Epithelial cell of esophagus (primary cell): ENCODE data around the gene AUTS2.

Source experiments
- DNase-seq: peaks from one replicate; pipeline ENCODE4 v3.0.0; 2010; ENCODE audit warnings: low read depth
- H3K4me3 ChIP-seq: 2 replicates; pipeline ENCODE4 v1.5.1; 2011; ENCODE audit warnings: mild to moderate bottlenecking, low read length, control low read depth
- CTCF ChIP-seq: IDR thresholded peaks from 2 replicates; pipeline ENCODE4 v1.5.1; 2011; ENCODE audit warnings: low read depth, mild to moderate bottlenecking, low read length, control low read depth, inconsistent platforms; ENCODE audit not compliant: insufficient read depth; ENCODE audit errors: missing control alignments

Gene AUTS2

DNA sequence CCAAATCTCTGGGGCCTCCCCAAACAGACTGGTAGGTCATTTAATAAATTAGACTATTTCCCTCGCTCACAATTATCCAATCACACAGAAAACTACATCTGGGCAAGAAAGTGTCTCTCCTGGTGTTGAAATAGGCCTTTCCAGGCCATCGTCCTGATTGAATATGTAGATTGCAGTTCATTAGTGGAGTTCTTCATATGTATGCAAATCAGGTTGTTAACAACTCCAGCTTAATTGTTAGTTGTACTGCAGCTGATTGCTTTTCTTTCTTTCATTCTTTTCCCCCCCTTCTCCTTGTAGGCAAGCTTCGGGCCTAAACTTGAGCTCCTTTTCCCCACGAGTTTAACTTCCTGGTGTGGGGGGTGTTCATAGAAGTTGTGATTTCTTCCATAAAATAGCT, 1174.6 kb downstream of the AUTS2 start:
- no peak for DNase-seq
- no peak overlapping the region for H3K4me3 ChIP-seq
- no peak for TF ChIP-seq CTCF

GRCh38 chr7:70773406-70773805, 1175.1 kb downstream of the AUTS2 start:
- no peak for DNase-seq
- H3K4me3 ChIP-seq: no peak overlapping the region
- no peak for TF ChIP-seq CTCF

GRCh38 chr7:70774950-70775527, 1176.8 kb downstream of the AUTS2 start:
- no peak for DNase-seq
- H3K4me3 ChIP-seq: no peak overlapping the region
- no peak for TF ChIP-seq CTCF

GRCh38 chr7:70775570-70776156, 1177.4 kb downstream of the AUTS2 start:
- peak; percentile 46 for TF ChIP-seq CTCF
- no peak overlapping the region for H3K4me3 ChIP-seq
- DNase-seq: peak; percentile 44

- no peak for TF ChIP-seq CTCF
- no peak for DNase-seq
These were observed 1178.4 kb downstream of the AUTS2 start for GRCh38 chr7:70776627-70777101.

GRCh38 chr7:70777251-70777650, 1179.0 kb downstream of the AUTS2 start:
- no peak overlapping the region for H3K4me3 ChIP-seq
- no peak for DNase-seq
- no peak for TF ChIP-seq CTCF

More at GRCh38 chr7:70776627-70777101, 1178.4 kb downstream of the AUTS2 start:
- H3K4me3 ChIP-seq: no peak overlapping the region

DNA sequence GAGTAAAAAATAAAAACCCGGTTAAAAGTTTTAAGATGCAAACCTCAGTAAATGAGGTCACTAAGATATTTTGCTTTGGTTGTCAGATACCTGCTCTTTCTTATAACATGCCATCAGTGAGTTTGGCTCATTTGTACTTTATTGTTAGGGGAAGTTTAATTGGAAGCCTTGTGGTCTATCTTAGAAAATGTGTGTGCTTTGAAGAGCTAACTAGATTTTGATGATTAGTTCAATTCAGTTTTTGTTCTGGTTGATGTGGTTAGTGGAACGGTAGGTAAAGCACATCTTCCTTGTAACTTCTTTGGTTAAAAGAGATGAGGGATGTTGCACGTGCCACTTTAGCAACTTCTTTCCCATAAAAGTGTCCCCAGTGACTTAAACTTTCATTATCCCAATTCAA, 1180.3 kb downstream of the AUTS2 start:
- no peak for DNase-seq
- H3K4me3 ChIP-seq: no peak overlapping the region
- no peak for TF ChIP-seq CTCF
